ENCODE results near the gene CDCP2. TPM values are rescaled to one million over a fixed set of nuclear protein-coding genes. Genes with fewer than 3 reads are reported as not detected.
"Not testable (repeated sequence)": the region's sequence is repeated elsewhere in the genome, so short reads cannot be mapped to it uniquely, and the experiment has no call there.

CDCP2 gene
- total RNA-seq, 1 experiment from 2014 or later, result not detected

DNA sequence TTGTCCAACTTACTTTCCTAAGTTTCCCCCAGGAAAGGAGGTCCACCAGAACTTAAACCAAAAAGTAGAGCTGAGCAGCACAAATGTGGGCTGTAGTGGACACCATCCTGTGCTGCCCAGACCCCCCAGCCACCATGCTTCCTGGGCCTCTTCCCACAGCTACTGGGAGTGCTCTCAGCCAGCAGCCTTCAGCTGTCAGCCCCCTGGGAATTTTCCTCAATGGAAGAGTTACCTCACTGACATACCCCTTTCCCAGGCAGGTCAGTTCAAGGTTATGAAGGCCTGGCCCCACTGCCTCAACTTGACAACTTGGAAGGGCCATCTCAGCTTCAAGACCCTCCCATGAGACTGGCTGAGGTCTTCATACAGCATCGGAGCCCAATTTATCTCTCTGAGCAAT is 47.7 kb downstream of the CDCP2 start:
- H3K4me1 Mint-ChIP-seq, result no peaks in the 10 kb centered on the region
- no peaks in the 10 kb centered on the region for H3K9me3 Mint-ChIP-seq
- no peak for TF ChIP-seq SP1 (CRISPR knock-in tag; conservative IDR thresholded peaks at IDR 0.05)
- TF ChIP-seq FOXJ3 (CRISPR knock-in tag; IDR thresholded peaks at IDR 0.05; ENCODE audit: borderline replicate concordance), result no peak
- no peak for TF ChIP-seq FOXK1 (CRISPR knock-in tag; IDR thresholded peaks at IDR 0.05)
- no peak for TF ChIP-seq HMGA2 (CRISPR knock-in tag; IDR thresholded peaks at IDR 0.05)
- TF ChIP-seq JAZF1 (CRISPR knock-in tag; IDR thresholded peaks at IDR 0.05), result no peak
- TF ChIP-seq GTF2I (CRISPR knock-in tag; conservative IDR thresholded peaks at IDR 0.05), result no peak
- no peak for TF ChIP-seq NR2C2 (CRISPR knock-in tag; IDR thresholded peaks at IDR 0.05)
- TF ChIP-seq ZNF219 (CRISPR knock-in tag; IDR thresholded peaks at IDR 0.05; ENCODE audit: borderline replicate concordance), result no peak
- TF ChIP-seq ETV6 (CRISPR knock-in tag; IDR thresholded peaks at IDR 0.05), result no peak
- TF ChIP-seq, protein P1, sequence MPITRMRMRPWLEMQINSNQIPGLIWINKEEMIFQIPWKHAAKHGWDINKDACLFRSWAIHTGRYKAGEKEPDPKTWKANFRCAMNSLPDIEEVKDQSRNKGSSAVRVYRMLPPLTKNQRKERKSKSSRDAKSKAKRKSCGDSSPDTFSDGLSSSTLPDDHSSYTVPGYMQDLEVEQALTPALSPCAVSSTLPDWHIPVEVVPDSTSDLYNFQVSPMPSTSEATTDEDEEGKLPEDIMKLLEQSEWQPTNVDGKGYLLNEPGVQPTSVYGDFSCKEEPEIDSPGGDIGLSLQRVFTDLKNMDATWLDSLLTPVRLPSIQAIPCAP (CRISPR knock-in tag; IDR thresholded peaks at IDR 0.05), result no peak
- TF ChIP-seq ELF4 (CRISPR knock-in tag; IDR thresholded peaks at IDR 0.05; ENCODE audit: low read depth), result no peak
- TF ChIP-seq MXD4 (CRISPR knock-in tag; IDR thresholded peaks at IDR 0.05; ENCODE audit: borderline replicate concordance), result no peak
- TF ChIP-seq, protein P2, sequence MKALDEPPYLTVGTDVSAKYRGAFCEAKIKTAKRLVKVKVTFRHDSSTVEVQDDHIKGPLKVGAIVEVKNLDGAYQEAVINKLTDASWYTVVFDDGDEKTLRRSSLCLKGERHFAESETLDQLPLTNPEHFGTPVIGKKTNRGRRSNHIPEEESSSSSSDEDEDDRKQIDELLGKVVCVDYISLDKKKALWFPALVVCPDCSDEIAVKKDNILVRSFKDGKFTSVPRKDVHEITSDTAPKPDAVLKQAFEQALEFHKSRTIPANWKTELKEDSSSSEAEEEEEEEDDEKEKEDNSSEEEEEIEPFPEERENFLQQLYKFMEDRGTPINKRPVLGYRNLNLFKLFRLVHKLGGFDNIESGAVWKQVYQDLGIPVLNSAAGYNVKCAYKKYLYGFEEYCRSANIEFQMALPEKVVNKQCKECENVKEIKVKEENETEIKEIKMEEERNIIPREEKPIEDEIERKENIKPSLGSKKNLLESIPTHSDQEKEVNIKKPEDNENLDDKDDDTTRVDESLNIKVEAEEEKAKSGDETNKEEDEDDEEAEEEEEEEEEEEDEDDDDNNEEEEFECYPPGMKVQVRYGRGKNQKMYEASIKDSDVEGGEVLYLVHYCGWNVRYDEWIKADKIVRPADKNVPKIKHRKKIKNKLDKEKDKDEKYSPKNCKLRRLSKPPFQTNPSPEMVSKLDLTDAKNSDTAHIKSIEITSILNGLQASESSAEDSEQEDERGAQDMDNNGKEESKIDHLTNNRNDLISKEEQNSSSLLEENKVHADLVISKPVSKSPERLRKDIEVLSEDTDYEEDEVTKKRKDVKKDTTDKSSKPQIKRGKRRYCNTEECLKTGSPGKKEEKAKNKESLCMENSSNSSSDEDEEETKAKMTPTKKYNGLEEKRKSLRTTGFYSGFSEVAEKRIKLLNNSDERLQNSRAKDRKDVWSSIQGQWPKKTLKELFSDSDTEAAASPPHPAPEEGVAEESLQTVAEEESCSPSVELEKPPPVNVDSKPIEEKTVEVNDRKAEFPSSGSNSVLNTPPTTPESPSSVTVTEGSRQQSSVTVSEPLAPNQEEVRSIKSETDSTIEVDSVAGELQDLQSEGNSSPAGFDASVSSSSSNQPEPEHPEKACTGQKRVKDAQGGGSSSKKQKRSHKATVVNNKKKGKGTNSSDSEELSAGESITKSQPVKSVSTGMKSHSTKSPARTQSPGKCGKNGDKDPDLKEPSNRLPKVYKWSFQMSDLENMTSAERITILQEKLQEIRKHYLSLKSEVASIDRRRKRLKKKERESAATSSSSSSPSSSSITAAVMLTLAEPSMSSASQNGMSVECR (CRISPR knock-in tag; IDR thresholded peaks at IDR 0.05; ENCODE audit: borderline replicate concordance), result no peak
- no peak for TF ChIP-seq CBFB (CRISPR knock-in tag; IDR thresholded peaks at IDR 0.05; ENCODE audit: low read depth)
- TF ChIP-seq NFYB (CRISPR knock-in tag; conservative IDR thresholded peaks at IDR 0.05; ENCODE audit: low read depth), result no peak
- TF ChIP-seq, protein P3, sequence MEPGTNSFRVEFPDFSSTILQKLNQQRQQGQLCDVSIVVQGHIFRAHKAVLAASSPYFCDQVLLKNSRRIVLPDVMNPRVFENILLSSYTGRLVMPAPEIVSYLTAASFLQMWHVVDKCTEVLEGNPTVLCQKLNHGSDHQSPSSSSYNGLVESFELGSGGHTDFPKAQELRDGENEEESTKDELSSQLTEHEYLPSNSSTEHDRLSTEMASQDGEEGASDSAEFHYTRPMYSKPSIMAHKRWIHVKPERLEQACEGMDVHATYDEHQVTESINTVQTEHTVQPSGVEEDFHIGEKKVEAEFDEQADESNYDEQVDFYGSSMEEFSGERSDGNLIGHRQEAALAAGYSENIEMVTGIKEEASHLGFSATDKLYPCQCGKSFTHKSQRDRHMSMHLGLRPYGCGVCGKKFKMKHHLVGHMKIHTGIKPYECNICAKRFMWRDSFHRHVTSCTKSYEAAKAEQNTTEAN (CRISPR knock-in tag; IDR thresholded peaks at IDR 0.05), result no peak
- TF ChIP-seq, protein P4, sequence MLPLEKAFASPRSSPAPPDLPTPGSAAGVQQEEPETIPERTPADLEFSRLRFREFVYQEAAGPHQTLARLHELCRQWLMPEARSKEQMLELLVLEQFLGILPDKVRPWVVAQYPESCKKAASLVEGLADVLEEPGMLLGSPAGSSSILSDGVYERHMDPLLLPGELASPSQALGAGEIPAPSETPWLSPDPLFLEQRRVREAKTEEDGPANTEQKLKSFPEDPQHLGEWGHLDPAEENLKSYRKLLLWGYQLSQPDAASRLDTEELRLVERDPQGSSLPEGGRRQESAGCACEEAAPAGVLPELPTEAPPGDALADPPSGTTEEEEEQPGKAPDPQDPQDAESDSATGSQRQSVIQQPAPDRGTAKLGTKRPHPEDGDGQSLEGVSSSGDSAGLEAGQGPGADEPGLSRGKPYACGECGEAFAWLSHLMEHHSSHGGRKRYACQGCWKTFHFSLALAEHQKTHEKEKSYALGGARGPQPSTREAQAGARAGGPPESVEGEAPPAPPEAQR (CRISPR knock-in tag; IDR thresholded peaks at IDR 0.05), result no peak
- no peak for TF ChIP-seq NR1H2 (CRISPR knock-in tag; IDR thresholded peaks at IDR 0.05)
- ChIA-PET POLR2A (interaction anchor here (0.7 kb wide), 1 partner anchor 590 kb away, joined by 3 read pairs; no protein-coding TSS in a partner anchor), CTCF (interaction anchor here (1.4 kb wide), 1 partner anchor 17 kb away, joined by 8 read pairs; no protein-coding TSS in a partner anchor)
- no peaks in the 10 kb centered on the region for H3K36me3 Mint-ChIP-seq
- no peak for ATAC-seq
- no peak overlapping the region for H3K27ac Mint-ChIP-seq
- no peak overlapping the region for H3K4me3 Mint-ChIP-seq
- no peak for DNase-seq (ENCODE audit: low spot score)
- no peaks in the 10 kb centered on the region for H3K27me3 Mint-ChIP-seq (ENCODE audit: low read depth)

DNA sequence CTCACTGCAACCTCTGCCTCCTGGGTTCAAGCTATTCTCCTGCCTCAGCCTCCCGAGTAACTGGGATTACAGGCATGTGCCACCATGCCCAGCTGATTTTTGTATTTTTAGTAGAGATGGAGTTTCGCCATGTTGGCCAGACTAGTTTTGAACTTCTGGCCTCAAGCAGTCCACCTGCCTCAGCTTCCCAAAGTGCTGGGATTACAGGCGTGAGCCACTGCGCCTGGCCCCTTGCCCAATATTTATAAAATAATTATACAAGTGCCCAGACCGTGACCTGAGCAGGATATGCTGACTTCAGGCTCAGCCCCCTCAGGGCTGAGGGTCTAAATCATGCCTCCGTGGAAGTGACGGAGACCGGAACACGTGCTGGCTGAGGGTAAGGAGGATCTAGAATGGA is 48.2 kb downstream of the CDCP2 start:
- POLR2A ChIA-PET; H3K27me3 Mint-ChIP-seq (ENCODE audit: low read depth): not testable (repeated sequence)

More for the DNA sequence above, 48.2 kb downstream of the CDCP2 start:
- ATAC-seq; H3K9me3 Mint-ChIP-seq; H3K27ac Mint-ChIP-seq; H3K36me3 Mint-ChIP-seq; DNase-seq (ENCODE audit: low spot score); H3K4me3 Mint-ChIP-seq; H3K4me1 Mint-ChIP-seq: not testable (repeated sequence)
- CTCF ChIA-PET, result interaction anchor here (0.8 to 0.9 kb wide), 2 partner anchors 17 to 23 kb away, joined by 3 to 4 read pairs; no protein-coding TSS in a partner anchor

All from WTC11 (cell line).